Bronchial epithelial cell (primary cell): Measurements from ENCODE around the gene DKK2. TPM values are rescaled to one million over a fixed set of nuclear protein-coding genes. Genes with fewer than 3 reads are reported as not detected.

Experiments used
- DNase-seq: peaks from one replicate; pipeline ENCODE4 v3.0.0-alpha.2; 2010; ENCODE audit warnings: low read depth
- FAIRE-seq: peaks from 2 replicates; lab custom pipeline; 2011; peaks lifted over from hg19 to GRCh38; lab: Jason Lieb, UNC
- H3K27me3 ChIP-seq: 2 replicates; pipeline ENCODE4 v1.5.1; 2011; ENCODE audit warnings: low read length; ENCODE audit not compliant: control insufficient read depth, insufficient read depth
- H3K36me3 ChIP-seq: 2 replicates; pipeline ENCODE4 v1.5.1; 2011; ENCODE audit warnings: low read length; ENCODE audit not compliant: control insufficient read depth, insufficient read depth
- H3K4me3 ChIP-seq: 2 replicates; pipeline ENCODE4 v1.5.1; 2011; ENCODE audit warnings: mild to moderate bottlenecking, low read depth, low read length, control low read depth
- CTCF ChIP-seq: IDR thresholded peaks from 2 replicates; pipeline ENCODE4 v1.5.1; 2011; ENCODE audit warnings: mild to moderate bottlenecking, moderate library complexity, low read length, control low read depth, inconsistent platforms; ENCODE audit not compliant: insufficient read depth, severe bottlenecking
- total RNA-seq: library from RNA; depleted of rRNA; stranded (reverse); fragments of >200 nt; gene quantifications from 2 replicates; pipeline ENCODE4 v1.2.1, GENCODE V29; 2014

Gene DKK2
- total RNA-seq, result 0.26 TPM in 1 of 2 replicates, not detected in the other

GRCh38 chr4:107035819-107036583, at the start of gene DKK2:
DKK2 (minus strand) TSS chr4:107036313; CDS start chr4:107035591, 722 bp downstream.
- peaks cover 33% of the 10 kb centered on the region for H3K27me3 ChIP-seq
- no peak for TF ChIP-seq CTCF
- DNase-seq (peak; percentile 27), FAIRE-seq (no peak)
- no peaks in the 10 kb centered on the region for H3K36me3 ChIP-seq
- H3K4me3 ChIP-seq, result peak within 1 kb of the TSS; percentile 22

GRCh38 chr4:107077192-107077591, 41.1 kb upstream of the DKK2 start:
- no peak for TF ChIP-seq CTCF
- no peaks in the 10 kb centered on the region for H3K36me3 ChIP-seq
- H3K4me3 ChIP-seq, result no peak overlapping the region
- FAIRE-seq (no peak), DNase-seq (no peak)
- peaks cover 2% of the 10 kb centered on the region for H3K27me3 ChIP-seq

- DNase-seq, result no peak
Measured at GRCh38 chr4:107072836-107073736, 37.0 kb upstream of the DKK2 start.

GRCh38 chr4:107071108-107071507, 35.0 kb upstream of the DKK2 start:
- H3K36me3 ChIP-seq, result no peaks in the 10 kb centered on the region
- no peak overlapping the region for H3K4me3 ChIP-seq
- no peaks in the 10 kb centered on the region for H3K27me3 ChIP-seq
- FAIRE-seq, result peak; percentile 40
- peak; percentile 15 for DNase-seq
- no peak for TF ChIP-seq CTCF

More at GRCh38 chr4:107072836-107073736, 37.0 kb upstream of the DKK2 start:
- Histone ChIP-seq H3K4me3 (no peak overlapping the region), H3K36me3 (no peaks in the 10 kb centered on the region), H3K27me3 (no peaks in the 10 kb centered on the region)
- no peak for FAIRE-seq
- no peak for TF ChIP-seq CTCF

GRCh38 chr4:107069049-107069448, 32.9 kb upstream of the DKK2 start:
- peak; percentile 22 for DNase-seq
- Histone ChIP-seq H3K27me3 (no peaks in the 10 kb centered on the region), H3K4me3 (no peak overlapping the region), H3K36me3 (no peaks in the 10 kb centered on the region)
- FAIRE-seq, result no peak
- no peak for TF ChIP-seq CTCF
